ENCODE results near the gene UBAC2.

Gene UBAC2

DNA sequence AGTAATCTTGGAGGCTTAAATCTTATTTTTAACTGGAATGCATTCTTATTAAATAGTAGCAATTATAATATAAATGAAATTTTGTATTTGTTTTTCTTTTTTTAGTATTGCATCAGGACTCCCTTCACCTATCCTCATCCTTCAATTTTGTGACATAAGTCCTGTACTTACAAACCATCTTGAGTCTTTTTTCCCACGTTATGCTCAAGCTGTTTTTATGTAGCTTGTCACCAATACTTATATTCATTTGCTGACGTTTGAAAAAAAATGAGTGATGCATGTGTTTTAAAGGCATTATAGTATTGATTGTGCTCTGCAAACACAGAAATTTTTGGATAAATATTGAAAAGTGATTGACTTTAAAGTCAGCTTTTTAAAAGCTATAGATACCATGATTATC, 56.6 kb downstream of the UBAC2 start:
- TF ChIP-seq, protein P1, sequence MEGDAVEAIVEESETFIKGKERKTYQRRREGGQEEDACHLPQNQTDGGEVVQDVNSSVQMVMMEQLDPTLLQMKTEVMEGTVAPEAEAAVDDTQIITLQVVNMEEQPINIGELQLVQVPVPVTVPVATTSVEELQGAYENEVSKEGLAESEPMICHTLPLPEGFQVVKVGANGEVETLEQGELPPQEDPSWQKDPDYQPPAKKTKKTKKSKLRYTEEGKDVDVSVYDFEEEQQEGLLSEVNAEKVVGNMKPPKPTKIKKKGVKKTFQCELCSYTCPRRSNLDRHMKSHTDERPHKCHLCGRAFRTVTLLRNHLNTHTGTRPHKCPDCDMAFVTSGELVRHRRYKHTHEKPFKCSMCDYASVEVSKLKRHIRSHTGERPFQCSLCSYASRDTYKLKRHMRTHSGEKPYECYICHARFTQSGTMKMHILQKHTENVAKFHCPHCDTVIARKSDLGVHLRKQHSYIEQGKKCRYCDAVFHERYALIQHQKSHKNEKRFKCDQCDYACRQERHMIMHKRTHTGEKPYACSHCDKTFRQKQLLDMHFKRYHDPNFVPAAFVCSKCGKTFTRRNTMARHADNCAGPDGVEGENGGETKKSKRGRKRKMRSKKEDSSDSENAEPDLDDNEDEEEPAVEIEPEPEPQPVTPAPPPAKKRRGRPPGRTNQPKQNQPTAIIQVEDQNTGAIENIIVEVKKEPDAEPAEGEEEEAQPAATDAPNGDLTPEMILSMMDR (IDR thresholded peaks at IDR 0.05; ENCODE audit: control extremely low read depth, extremely low read depth, low read depth, missing control alignments): no peak
- CTCF ChIA-PET: interaction anchor here (0.8 to 4.4 kb wide), 9 partner anchors 9 to 180 kb away, joined by 3 to 24 read pairs (median 5); no protein-coding TSS in a partner anchor
- DNase-seq (ENCODE audit: extremely low spot score): no peak
- POLR2A ChIA-PET: no interaction called here

- CTCF ChIA-PET: interaction anchor here (0.8 to 4.4 kb wide), 10 partner anchors 8 to 179 kb away, joined by 3 to 24 read pairs (median 4); no protein-coding TSS in a partner anchor
- POLR2A ChIA-PET: no interaction called here
- TF ChIP-seq, protein P1 (IDR thresholded peaks at IDR 0.05; ENCODE audit: control extremely low read depth, extremely low read depth, low read depth, missing control alignments): no peak
- peak; percentile 56 for DNase-seq (ENCODE audit: extremely low spot score)
Observed at GRCh38 chr13:99258210-99258860, 57.7 kb downstream of the UBAC2 start, which contains the start of gene GPR18. Gene GPR18, minus strand, starts transcription at chr13:99258379. Its CDS starts 2,507 bp downstream, at chr13:99255872.

DNA sequence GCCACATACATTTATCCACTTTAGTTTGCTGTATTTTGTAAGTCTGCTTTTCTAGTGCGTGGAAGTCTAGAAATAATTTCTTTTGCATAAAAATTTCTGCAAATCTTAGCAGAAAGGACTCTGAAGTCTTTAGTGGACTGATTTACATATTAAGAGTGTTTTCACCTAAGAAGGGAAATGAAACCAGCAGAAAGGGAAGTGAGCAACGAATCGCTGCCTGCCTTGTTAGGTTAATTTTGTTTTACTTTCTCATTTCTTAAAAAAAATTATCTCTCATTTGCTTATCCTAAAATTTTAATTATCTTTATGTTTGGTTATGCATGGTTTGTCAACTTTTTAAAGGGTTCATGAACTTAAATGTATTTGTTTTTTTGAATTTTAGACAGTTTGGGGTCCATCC, 58.3 kb downstream of the UBAC2 start:
- peak; percentile 59 for DNase-seq (ENCODE audit: extremely low spot score)
- TF ChIP-seq, protein P1 (IDR thresholded peaks at IDR 0.05; ENCODE audit: control extremely low read depth, extremely low read depth, low read depth, missing control alignments): no peak
- CTCF ChIA-PET: interaction anchor here (0.9 to 4.4 kb wide), 9 partner anchors 11 to 178 kb away, joined by 3 to 24 read pairs (median 5); no protein-coding TSS in a partner anchor
- POLR2A ChIA-PET: no interaction called here

DNA sequence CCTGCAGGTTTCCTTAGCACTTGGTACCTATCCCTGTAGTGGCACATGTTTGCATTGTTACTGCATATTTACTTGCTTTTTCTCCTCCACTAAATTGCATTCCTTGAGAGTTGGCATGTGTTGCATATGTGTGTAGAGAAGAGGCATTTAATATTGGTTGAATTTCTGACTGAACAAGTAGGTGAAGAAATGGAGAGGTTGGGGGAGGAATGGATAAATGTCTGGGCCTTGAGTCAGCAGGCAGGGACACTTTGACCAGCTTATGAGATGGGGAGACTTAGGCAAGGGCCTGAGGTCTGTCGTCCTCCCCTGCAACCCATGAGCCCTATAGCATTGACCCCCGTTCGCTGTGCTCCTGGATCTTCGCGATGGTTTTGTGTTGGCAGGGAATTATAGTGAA, 59.6 kb downstream of the UBAC2 start:
- CTCF ChIA-PET: interaction anchor here (0.8 to 2.1 kb wide), 5 partner anchors 10 to 84 kb away, joined by 3 to 24 read pairs (median 4); partner anchors contain the start of gene UBAC2
- TF ChIP-seq, protein P1 (IDR thresholded peaks at IDR 0.05; ENCODE audit: control extremely low read depth, extremely low read depth, low read depth, missing control alignments): no peak
- no peak for DNase-seq (ENCODE audit: extremely low spot score)
- POLR2A ChIA-PET: no interaction called here

DNA sequence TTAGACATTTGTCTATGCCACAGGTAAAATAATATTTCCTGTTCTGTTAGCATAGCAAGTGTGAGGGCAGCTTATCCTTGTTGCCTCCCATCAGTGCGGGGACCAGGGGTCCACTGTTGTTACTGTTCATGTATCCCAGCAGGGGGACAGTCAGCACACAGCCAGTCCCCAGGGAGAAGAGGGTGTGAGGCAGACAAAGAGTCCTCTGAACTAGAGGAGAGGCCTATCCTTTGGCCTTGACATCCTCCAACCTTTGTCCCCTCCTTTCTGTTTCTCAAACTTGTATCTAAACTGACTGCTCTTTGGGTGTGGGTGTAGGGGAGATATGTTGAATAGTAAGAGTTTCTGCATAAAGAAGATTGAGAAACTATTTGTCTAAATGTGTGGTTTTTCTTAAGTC, 60.4 kb downstream of the UBAC2 start:
- DNase-seq (ENCODE audit: extremely low spot score): no peak
- ChIA-PET POLR2A (no interaction called here), CTCF (interaction anchor here (1.3 to 2.1 kb wide), 3 partner anchors 9 to 84 kb away, joined by 3 to 24 read pairs (median 6); no protein-coding TSS in a partner anchor)

DNA sequence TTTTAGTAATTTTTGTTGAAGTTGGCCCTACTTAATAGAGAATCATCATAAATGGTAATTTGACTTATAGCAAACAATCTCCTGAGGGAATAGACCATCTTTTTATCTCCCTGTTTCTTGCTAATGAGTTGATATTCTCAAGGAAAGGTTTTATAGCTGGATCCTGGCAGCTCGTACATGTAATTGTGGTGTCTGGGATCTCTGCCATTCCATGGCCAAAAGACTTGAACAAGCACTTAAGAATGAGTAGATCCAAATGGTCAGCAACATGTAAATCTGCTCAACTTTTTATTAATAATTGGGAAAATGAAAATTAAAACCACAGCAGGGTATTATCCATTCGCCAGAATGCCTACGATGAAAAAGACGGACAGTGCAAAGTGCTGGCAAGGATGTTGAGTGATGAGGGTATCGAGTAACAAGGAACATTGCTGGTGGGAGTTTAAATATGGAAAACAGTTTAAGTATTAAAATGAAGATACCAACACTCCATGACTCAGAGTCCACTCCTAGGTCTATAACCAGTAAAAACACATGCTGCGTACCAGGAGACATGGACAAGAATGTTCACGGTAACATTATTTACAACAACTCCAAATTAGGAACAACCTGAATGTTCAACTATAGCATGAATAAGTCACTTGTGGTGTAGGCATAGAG, 62.6 kb downstream of the UBAC2 start:
- no peak for DNase-seq (ENCODE audit: extremely low spot score)
- TF ChIP-seq, protein P1 (IDR thresholded peaks at IDR 0.05; ENCODE audit: control extremely low read depth, extremely low read depth, low read depth, missing control alignments): no peak
- CTCF ChIA-PET: interaction anchor here (1.0 to 23.7 kb wide), 9 partner anchors 8 to 174 kb away, joined by 3 to 363 read pairs (median 27); partner anchors contain the start of gene UBAC2
- POLR2A ChIA-PET: no interaction called here

More for the DNA sequence above, 60.4 kb downstream of the UBAC2 start:
- TF ChIP-seq, protein P1 (IDR thresholded peaks at IDR 0.05; ENCODE audit: control extremely low read depth, extremely low read depth, low read depth, missing control alignments): no peak
